NB4 (cell line): Measurements from ENCODE around the gene RINL.

Experiments used
- DNase-seq: peaks from one replicate; pipeline ENCODE4 v3.0.0; 2010; ENCODE audit warnings: low read depth
- H3K4me3 ChIP-seq: one replicate; pipeline ENCODE4 v1.5.1; 2011; ENCODE audit warnings: mild to moderate bottlenecking, low read depth, low read length, moderate library complexity
- MAX ChIP-seq: IDR thresholded peaks from 2 replicates; pipeline ENCODE4 v1.6.1; 2011; ENCODE audit warnings: low read depth, low read length
- MYC ChIP-seq: IDR thresholded peaks from 2 replicates; pipeline ENCODE4 v1.6.1; 2011; ENCODE audit warnings: low read depth, low read length
- POLR2A ChIP-seq: IDR thresholded peaks from 2 replicates; pipeline ENCODE4 v1.6.1; 2011; ENCODE audit warnings: mild to moderate bottlenecking; ENCODE audit not compliant: insufficient read length; ENCODE audit errors: extremely low read depth
- TF ChIP-seq, protein P1 (sequence below): IDR thresholded peaks from one replicate; pipeline ENCODE4 v1.5.1; 2012; ENCODE audit warnings: low read depth, low read length

Gene RINL

GRCh38 chr19:38838986-38839761, 38.9 kb downstream of the RINL start:
- DNase-seq: no peak
- no peak for TF ChIP-seq MYC
- TF ChIP-seq, protein P1, sequence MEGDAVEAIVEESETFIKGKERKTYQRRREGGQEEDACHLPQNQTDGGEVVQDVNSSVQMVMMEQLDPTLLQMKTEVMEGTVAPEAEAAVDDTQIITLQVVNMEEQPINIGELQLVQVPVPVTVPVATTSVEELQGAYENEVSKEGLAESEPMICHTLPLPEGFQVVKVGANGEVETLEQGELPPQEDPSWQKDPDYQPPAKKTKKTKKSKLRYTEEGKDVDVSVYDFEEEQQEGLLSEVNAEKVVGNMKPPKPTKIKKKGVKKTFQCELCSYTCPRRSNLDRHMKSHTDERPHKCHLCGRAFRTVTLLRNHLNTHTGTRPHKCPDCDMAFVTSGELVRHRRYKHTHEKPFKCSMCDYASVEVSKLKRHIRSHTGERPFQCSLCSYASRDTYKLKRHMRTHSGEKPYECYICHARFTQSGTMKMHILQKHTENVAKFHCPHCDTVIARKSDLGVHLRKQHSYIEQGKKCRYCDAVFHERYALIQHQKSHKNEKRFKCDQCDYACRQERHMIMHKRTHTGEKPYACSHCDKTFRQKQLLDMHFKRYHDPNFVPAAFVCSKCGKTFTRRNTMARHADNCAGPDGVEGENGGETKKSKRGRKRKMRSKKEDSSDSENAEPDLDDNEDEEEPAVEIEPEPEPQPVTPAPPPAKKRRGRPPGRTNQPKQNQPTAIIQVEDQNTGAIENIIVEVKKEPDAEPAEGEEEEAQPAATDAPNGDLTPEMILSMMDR: no peak
- no peak for TF ChIP-seq POLR2A
- no peak for TF ChIP-seq MAX
- no peak overlapping the region for H3K4me3 ChIP-seq

DNA sequence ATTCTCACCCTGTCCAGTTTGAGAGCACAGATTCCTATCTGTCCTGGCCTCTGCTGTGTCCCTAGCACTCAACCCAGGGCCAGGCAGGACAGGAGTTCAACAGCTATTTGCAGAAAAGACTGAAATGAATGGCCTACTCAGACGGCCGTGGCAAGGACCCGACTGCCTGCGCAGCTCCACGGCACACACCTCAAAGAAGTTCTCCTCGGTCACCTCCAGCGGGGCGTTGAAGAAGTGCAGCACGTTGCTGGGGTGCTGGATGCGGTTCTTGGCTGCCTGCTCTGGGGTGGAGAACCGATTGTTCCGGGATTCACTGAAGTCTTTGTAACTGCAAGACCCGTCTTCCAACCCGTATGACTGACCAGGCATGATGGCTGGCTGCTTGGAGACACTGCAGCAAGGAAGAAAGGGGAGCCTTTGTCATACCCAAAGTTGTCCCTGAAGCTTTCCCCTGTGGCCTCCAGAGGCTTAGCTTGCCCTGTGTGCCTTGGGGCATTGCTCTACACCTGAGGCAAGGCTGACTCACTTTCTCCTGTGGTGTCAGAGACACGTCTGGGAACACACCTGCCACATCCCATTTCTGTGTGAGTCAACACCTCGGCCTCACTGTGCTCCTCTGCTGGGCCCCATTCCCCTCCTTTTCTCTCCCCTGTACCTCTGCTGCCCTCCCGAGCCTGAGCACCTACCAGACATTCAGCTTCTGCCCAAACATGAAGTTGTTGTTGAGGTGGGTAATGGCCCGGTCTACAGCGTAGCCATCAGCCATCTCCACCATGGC, 39.7 kb downstream of the RINL start:
- TF ChIP-seq MAX: no peak
- no peak for TF ChIP-seq MYC
- TF ChIP-seq, protein P1: no peak
- no peak for TF ChIP-seq POLR2A
- no peak for DNase-seq
- no peak overlapping the region for H3K4me3 ChIP-seq

DNA sequence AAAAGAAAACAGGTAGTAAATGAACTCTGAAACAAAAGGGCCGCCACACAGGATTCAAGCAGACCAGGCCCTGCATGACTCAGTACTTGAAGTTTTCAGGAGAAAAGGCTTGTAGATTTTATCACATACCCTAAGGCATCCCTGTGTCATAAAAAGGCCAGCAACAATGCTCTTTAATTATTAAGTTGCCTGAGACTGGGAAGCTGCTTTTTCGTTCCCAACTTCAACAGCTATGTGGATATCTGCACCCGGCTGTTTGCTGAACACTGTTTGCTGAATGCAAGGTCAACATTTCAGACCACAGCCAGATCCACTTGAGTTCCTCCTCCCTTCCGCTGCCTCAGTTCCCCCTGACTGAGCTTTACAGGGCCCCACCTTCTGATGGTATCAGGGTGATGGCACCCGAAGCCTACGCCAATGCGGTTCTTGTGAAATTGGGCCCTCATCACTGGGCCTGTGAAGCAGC, 40.4 kb downstream of the RINL start:
- TF ChIP-seq MAX (no peak), POLR2A (no peak), MYC (no peak)
- TF ChIP-seq, protein P1: no peak
- H3K4me3 ChIP-seq: no peak overlapping the region
- no peak for DNase-seq

GRCh38 chr19:38836983-38837626, 41.0 kb downstream of the RINL start:
- TF ChIP-seq MYC (no peak), MAX (no peak), POLR2A (no peak)
- TF ChIP-seq, protein P1: no peak
- DNase-seq: no peak
- no peak overlapping the region for H3K4me3 ChIP-seq

- no peak overlapping the region for H3K4me3 ChIP-seq
- TF ChIP-seq MAX: no peak
- DNase-seq: no peak
Measured at GRCh38 chr19:38836159-38836982, 41.7 kb downstream of the RINL start.
